Colonic mucosa (tissue), 4 donors: ENCODE results near the gene BARHL1. TPM values are rescaled to one million over a fixed set of nuclear protein-coding genes. Genes with fewer than 3 reads are reported as not detected.
A peak's percentile ranks its signal among the peaks of the same experiment; 100 is the strongest.

Source experiments
- DNase-seq: peaks from one replicate; pipeline ENCODE4 v3.0.0-alpha.2; 2020
- H3K27ac ChIP-seq: fragments of 200-600 bp; one replicate; pipeline ENCODE4 v1.8.0; 2021
- H3K27me3 ChIP-seq: fragments of 200-600 bp; one replicate; pipeline ENCODE4 v1.8.0; 2021
- H3K36me3 ChIP-seq: fragments of 200-600 bp; one replicate; pipeline ENCODE4 v1.8.0; 2021
- H3K4me1 ChIP-seq: fragments of 200-600 bp; one replicate; pipeline ENCODE4 v1.8.0; 2021; ENCODE audit warnings: mild to moderate bottlenecking
- H3K4me3 ChIP-seq: fragments of 200-600 bp; one replicate; pipeline ENCODE4 v1.8.0; 2021
- H3K9ac ChIP-seq, 2 donors: one replicate each; pipeline ENCODE4 v1.7.0; 2013; ENCODE audit warnings: control low read depth in 2 of 2, low read depth in 2 of 2, low read length in 2 of 2
- H3K9me3 ChIP-seq: fragments of 200-600 bp; one replicate; pipeline ENCODE4 v1.8.0; 2021
- intact Hi-C: fragments of 100-400 bp; cut with DNase I; formaldehyde crosslinking; loops from one replicate; pipeline ENCODE4 v1.14.1; 2022
- total RNA-seq, 2 donors: library from RNA; stranded (reverse); fragmentation: NEBNext Ultra II Directional in 1 of 2; extraction: Animal tissue kit (Norgen Biotek cat#: 25700) in 1 of 2; gene quantifications; one replicate each; pipeline ENCODE4 v1.2.1, GENCODE V29; 2021
- TF ChIP-seq, protein P1 (sequence below): fragments of 200-600 bp; IDR thresholded peaks from one replicate; pipeline ENCODE4 v1.8.0; 2022; ENCODE audit warnings: antibody characterized with exemption, mild to moderate bottlenecking
- donor health status: healthy.
- donor health status: DM: no; HTN: no; CAD: no.
- donor health status: DM: no; HTN: no; CAD: no.

Gene BARHL1
- total RNA-seq, result not detected

DNA sequence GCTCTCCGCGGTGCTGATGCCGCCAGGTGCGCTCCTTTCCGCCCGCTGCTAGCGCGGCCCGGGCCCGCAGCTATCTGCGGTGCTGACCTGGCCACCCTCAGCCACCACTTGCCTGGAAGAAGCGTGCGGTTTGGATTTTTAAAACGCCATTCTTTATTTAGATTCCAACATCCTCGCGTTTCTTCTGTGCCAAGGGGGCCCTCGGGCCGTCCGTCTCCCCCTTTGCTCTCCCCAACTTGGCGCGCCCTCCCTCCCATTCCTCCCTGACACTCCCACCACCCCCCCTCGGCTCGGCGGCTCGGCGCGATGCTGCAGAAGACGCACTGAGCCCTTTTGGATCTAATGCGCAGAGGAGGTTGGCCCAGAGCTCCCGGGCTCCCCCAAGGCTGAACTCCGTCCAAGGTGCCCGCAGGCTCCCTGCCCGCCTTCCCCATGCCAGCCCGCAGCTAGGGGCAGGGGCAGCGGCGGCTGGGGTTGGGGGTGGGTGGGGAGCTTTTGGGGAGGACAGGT is at the start of gene BARHL1:
TSS of gene BARHL1 (plus strand) at position 331 of the 510 bp plus-strand sequence. CDS start 192 bp downstream, outside the sequence.
- Histone ChIP-seq H3K27ac (no peak within 1 kb of the TSS), H3K4me3 (peak within 1 kb of the TSS; percentile 10), H3K36me3 (no peaks in the 10 kb centered on the region), H3K4me1 (no peaks in the 10 kb centered on the region), H3K27me3 (peaks cover 96% of the 10 kb centered on the region), H3K9ac (no peak within 1 kb of the TSS), H3K9me3 (no peaks in the 10 kb centered on the region)
- TF ChIP-seq, protein P1, sequence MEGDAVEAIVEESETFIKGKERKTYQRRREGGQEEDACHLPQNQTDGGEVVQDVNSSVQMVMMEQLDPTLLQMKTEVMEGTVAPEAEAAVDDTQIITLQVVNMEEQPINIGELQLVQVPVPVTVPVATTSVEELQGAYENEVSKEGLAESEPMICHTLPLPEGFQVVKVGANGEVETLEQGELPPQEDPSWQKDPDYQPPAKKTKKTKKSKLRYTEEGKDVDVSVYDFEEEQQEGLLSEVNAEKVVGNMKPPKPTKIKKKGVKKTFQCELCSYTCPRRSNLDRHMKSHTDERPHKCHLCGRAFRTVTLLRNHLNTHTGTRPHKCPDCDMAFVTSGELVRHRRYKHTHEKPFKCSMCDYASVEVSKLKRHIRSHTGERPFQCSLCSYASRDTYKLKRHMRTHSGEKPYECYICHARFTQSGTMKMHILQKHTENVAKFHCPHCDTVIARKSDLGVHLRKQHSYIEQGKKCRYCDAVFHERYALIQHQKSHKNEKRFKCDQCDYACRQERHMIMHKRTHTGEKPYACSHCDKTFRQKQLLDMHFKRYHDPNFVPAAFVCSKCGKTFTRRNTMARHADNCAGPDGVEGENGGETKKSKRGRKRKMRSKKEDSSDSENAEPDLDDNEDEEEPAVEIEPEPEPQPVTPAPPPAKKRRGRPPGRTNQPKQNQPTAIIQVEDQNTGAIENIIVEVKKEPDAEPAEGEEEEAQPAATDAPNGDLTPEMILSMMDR, result no peak
- DNase-seq, result no peak
- intact Hi-C loops, result no loop called here

DNA sequence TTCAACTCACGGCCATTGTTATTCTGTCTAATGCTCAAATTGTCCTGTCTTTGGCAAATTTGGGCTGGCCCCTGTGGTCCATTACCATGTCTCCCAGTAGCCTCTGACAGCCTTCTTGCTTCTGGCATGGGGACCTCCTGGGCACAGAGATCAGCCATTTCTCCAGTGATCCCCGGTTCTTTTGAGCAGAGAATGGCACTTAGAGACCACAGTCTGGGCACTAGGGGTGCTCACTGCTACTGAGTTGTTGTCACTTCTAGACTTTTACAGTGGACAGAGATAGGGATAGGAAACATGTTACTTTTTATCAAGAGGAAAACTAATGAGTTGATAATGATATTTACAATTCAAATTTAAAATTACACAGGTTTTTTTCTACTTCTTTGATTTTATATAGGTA is 47.6 kb upstream of the BARHL1 start:
- intact Hi-C loops, result no loop called here
- Histone ChIP-seq H3K9me3 (no peaks in the 10 kb centered on the region), H3K27me3 (no peaks in the 10 kb centered on the region), H3K4me1 (no peaks in the 10 kb centered on the region), H3K36me3 (no peaks in the 10 kb centered on the region), H3K9ac (no peak overlapping the region), H3K4me3 (no peak overlapping the region), H3K27ac (no peak overlapping the region)
- TF ChIP-seq, protein P1, result no peak
- DNase-seq, result no peak

GRCh38 chr9:132536124-132536523 is 46.3 kb upstream of the BARHL1 start:
- H3K27me3 ChIP-seq, result no peaks in the 10 kb centered on the region
- H3K4me1 ChIP-seq, result no peaks in the 10 kb centered on the region
- intact Hi-C loops, result no loop called here
- H3K9me3 ChIP-seq, result no peaks in the 10 kb centered on the region
- H3K27ac ChIP-seq, result no peak overlapping the region
- TF ChIP-seq, protein P1, result no peak
- no peak overlapping the region for H3K9ac ChIP-seq
- H3K36me3 ChIP-seq, result no peaks in the 10 kb centered on the region
- H3K4me3 ChIP-seq, result no peak overlapping the region
- DNase-seq, result no peak

GRCh38 chr9:132537352-132537751 is 45.1 kb upstream of the BARHL1 start:
- no peak for DNase-seq
- Histone ChIP-seq H3K27me3 (no peaks in the 10 kb centered on the region), H3K27ac (no peak overlapping the region), H3K4me1 (no peaks in the 10 kb centered on the region), H3K9ac (no peak overlapping the region), H3K4me3 (no peak overlapping the region), H3K9me3 (no peaks in the 10 kb centered on the region), H3K36me3 (no peaks in the 10 kb centered on the region)
- intact Hi-C loops, result no loop called here
- TF ChIP-seq, protein P1, result no peak

DNA sequence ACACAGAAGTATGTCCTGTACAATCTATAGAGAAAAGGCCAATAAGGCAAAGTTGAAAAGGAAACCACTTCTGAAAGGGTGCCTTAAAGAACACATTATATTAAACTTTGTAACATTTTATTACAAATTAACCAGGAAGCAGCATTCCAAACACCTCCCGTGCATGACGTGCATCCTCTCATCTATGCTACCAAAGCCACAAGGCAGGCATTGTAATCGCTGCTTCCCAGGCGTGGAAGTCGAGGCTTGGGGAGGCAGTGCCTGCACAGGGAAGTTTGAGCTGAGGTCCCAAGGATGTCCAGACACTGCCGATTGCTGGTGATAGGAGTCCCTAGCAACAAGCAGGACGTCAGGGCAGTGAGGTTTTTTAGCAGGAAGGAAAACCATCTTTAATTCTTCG is 44.3 kb upstream of the BARHL1 start:
- Histone ChIP-seq H3K27ac (no peak overlapping the region), H3K4me1 (no peaks in the 10 kb centered on the region), H3K36me3 (no peaks in the 10 kb centered on the region), H3K4me3 (no peak overlapping the region), H3K27me3 (no peaks in the 10 kb centered on the region), H3K9me3 (no peaks in the 10 kb centered on the region), H3K9ac (no peak overlapping the region)
- intact Hi-C loops, result no loop called here
- TF ChIP-seq, protein P1, result no peak
- peak; percentile 24 for DNase-seq
